GM04504 (cell line): ENCODE results near the gene MCC.

Experiments
- DNase-seq: peaks from one replicate; pipeline ENCODE4 v3.0.0-alpha.2; 2012; ENCODE audit warnings: low read depth

Gene MCC

GRCh38 chr5:112976432-112977309, 511.6 kb downstream of the MCC start, which contains the start of gene DCP2:
TSS of gene DCP2 (plus strand) at chr5:112976798. CDS start at chr5:112976934, 136 bp downstream.
- DNase-seq: peak; percentile 98

- DNase-seq: no peak
These were observed 512.4 kb downstream of the MCC start for GRCh38 chr5:112975721-112976431.

GRCh38 chr5:112974901-112975300, 513.4 kb downstream of the MCC start:
- no peak for DNase-seq

GRCh38 chr5:112973904-112974303, 514.3 kb downstream of the MCC start:
- DNase-seq: no peak

- no peak for DNase-seq
These were observed 515.2 kb downstream of the MCC start for GRCh38 chr5:112973036-112973435.
